NAMALWA (cell line): Measurements from ENCODE around the gene CEP44.
"Not testable (repeated sequence)": the region's sequence is repeated elsewhere in the genome, so short reads cannot be mapped to it uniquely, and the experiment has no call there.

ENCODE experiments used
- DNase-seq: peaks from one replicate; pipeline ENCODE4 v3.0.0-alpha.2; 2015; ENCODE audit warnings: low spot score

CEP44 gene

DNA sequence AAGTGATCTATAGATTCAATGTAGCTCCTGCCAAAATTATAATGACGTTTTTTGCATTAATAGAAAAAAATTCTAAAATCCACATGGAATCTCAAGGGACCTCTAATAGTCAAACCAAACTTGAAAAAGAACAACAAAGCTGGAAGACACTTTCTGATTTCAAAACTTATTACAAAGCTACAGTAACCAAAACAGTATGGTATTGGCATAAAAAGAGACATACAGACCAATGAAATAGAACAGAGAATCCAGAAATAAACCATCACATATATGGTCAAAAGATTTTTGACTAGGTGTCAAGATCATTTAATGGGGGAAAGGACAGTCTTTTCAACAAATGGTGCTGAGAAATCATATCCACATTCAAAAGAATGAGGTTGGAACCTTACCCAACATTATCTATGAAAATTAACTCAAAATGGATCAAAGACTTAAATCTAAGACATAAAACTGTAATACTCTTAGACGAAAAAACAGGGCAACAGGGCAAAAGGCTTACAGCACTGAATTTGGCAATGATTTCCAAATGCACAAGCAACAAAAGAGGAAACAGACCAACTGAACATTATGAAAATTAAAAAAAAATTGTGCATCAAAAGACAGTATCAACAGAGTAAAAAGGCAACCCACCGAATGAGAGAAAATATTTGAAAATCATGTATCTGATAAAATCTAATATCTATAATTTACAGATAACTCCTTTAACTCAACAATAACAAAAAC, 4.1 kb upstream of the CEP44 start:
- no peak for DNase-seq

DNA sequence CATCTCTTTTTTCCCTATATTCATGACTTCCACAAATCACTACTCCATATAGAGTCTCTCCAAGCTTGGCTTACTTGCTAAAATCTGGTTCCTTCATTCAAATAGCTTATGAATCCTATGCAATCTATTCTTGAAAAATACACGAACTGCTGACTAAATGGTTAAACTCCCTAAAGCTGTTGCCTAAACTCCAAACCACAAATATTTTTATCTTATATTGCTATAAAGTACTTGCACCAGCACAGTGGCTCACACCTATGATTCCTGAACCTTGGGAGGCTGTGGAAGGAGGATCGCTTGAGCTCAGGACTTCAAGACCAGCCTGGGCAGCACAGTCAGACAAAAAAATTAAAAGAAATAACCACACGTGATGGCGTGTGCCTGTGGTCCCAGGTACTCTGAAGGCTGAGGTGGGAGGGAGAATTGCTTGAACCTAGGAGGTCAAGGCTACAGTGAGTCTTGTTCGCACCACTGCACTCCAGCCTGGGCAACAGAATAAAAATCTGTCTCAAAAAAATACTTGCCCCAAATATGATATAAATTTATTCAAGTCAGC, 2.5 kb upstream of the CEP44 start:
- DNase-seq: no peak

DNA sequence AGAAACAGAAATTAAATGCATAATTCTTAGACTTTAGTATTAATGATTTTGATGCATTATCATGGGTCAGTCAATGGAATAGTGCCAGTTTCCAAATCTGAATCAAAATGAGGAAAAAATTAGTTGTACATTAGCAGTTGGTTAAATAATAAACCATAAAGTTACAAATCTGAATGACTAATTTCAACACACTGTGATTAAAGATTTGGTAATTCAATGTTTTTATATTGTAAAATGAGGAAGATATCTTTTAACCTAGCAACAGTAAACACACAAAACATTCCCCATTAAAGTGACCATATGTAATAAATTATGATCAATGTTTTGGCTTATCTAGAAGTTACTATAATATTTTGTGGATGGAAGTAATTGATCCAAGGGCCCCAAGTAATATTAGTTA, 1.8 kb upstream of the CEP44 start:
- no peak for DNase-seq

DNA sequence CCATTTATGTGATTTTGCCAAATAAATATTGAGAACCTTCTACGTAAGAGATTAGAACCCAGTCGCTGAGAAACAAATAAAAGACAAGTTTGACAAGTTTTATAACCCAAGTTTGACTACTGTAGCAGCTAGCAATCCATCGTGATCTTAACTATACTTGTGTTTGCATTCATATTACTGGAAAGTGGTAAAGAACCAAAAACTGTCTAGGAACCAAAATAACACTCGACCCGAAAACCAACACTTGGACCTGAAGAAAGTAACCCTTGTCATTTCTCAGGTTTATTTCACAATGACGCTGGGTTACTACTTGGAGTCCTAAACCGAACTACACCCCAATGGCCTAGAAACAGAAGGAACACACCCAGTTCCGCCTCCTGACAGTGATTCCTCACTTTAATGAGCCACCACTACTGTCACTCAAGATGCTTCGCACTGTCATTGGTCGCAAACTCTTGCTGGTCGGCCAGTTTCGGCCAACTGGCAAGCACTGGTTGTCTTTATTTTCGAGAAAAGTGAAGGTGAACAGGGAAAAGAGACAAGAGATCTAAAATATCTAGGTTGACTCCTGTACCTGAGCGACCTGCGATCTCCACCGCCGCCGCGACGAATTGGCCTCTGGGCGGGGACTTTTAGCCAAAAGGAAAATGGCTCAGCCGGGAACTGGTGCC, 740 bp upstream of the CEP44 start:
- peak; percentile 98 for DNase-seq

DNA sequence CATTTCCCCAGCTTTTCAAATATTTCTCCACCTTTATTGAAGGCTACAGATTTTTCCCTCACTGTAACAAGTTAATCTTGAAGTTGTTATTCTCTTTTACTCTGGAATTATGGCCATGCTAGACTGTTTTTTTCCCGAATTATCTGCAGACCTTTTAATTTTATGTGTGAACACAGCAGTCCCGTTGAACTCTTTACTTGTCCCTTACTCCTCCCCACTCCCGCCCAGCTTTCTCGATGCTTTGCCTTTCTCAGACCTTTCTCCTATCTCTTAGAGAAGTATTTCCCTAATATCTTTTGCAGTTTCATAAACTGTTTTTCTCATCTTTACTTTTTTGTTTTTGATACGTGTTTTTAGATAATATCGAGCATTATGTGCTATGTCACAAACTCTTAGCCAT, 776 bp downstream of the CEP44 start:
- DNase-seq: peak; percentile 39

DNA sequence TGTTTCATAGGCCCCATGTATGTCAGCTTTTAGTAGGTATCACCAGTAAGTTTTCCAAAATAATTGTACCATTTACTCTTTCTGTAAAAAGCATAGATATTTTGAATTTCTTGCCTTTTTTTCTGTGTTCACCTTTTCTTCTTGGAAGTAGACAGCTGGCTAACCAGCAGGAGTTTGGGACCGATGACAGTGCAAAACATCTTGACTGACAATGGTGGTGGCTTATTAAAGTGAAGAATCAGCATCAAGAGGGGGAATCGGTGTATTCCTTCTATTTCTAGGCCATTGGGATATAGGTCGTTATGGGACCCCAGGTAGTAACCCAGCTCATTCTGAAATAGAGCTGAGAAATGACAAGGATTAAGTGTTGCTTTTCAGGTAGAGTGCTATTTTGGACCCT, 3.2 kb downstream of the CEP44 start:
- DNase-seq: no peak

DNA sequence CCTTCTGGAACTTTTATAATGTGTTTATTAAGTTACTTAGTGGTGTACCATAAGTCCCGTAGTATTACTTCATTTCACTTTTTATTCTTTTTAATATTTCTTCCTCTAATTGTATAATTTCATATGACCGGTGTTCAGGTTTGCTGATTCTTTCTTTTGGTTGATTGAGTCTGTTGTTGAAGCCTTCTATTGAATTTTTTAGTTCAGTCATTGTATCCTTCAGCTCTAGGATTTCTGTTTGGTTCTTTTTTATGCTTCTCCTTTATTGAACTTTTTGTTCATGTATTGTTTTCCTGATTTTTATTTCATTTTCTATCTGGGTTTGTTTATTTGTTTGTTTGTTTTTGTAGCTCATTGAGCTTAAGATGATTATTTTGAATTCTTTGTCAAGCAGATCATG, 8.8 kb downstream of the CEP44 start:
- DNase-seq: no peak

DNA sequence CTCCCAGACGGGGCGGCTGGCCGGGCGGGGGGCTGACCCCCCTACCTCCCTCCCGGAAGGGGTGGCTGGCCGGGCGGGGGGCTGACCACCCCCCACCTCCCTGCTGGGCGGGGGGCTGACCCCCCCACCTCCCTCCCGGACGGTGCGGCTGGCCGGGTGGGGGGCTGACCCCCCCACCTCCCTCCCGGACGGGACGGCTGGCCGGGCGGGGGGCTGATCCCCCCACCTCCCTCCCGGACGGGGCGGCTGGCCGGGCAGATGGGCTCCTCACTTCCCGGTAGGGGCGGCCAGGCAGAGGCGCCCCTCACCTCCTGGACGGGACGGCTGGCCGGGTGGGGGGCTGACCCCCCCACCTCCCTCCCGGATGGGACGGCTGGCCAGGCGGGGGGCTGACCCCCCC, 10.9 kb downstream of the CEP44 start:
- DNase-seq: not testable (repeated sequence)

DNA sequence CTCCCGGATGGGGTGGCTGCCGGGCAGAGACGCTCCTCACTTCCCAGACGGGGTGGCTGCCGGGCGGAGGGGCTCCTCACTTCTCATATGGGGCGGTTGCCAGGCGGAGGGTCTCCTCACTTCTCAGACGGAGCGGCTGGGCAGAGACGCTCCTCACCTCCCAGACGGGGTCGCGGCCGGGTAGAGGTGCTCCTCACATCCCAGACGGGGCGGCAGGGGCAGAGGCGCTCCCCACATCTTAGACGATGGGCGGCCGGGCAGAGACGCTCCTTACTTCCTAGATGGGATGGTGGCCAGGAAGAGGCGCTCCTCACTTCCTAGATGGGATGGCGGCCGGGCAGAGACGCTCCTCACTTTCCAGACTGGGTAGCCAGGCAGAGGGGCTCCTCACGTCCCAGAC, 11.4 kb downstream of the CEP44 start:
- not testable (repeated sequence) for DNase-seq

DNA sequence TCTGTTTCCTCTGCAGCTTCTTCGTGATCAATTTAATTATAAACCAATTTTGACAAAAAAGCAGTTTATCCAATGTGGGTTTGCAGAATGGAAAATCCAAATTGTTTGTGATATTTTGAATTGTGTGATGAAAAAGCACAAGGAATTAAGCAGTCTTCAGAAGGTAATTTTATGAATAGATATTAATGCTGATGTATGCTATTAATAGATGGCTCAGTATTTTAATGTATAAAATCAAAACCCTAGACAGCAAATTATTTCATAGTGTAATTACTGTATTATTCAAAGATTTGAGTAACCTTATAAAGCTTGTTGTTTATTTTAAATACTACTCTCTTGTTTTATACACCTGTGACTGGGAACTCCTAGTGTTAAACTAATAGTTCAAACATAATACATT, 20.0 kb downstream of the CEP44 start:
- DNase-seq: no peak

DNA sequence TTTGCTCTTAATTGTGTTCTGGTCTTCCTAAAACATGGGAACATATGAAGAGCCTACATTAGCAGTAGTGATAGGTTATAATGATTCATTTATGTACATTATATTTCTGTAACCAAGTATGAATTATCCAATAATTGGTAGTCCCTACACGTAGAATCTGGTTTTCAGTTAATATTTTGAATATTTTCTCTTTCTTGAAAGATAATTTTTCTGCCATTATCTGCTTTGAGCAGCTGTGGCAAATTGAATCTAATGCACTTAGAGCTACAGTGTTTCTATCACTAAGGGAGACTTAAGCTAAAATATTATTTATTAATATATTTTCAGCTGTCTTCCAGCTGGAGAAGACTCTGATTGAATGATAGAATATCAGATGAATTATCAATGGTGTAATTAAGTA, 21.0 kb downstream of the CEP44 start:
- DNase-seq: no peak

DNA sequence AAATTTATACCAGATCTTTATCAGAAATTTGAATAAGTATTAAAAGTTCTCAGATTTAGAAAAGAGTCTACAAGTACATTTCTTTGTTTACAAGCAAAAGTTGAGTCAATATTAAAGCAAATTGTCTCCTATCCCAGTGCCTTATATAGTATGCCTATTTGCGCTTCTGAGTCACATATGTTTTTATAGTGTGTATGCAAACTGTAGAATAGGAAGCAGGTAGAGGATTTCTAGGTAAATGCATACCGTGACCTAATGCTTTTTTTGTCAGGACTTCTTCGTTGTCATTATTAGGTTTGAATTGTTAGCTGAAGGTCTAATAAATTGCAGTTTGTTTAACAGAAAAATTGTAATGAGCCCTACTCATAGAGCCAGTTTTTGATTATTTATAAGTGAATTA, 22.2 kb downstream of the CEP44 start:
- no peak for DNase-seq

DNA sequence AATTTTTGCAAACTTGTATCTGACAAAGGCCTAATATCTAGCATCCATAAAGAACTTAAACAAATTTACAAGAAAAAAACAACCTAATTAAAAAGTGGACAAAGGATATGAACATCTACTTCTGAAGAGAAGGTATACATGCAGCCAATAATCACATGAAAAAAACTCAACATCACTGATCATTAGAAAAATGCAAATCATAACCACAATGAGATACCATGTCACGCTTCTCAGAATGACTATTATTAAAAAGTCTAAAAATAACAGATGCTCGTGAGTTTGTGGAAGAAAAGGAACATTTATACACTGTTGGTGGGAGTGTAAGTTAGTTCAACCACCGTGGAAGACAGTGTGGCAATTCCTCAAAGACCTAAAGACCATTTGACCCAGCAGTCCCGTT, 24.0 kb downstream of the CEP44 start:
- DNase-seq: no peak

DNA sequence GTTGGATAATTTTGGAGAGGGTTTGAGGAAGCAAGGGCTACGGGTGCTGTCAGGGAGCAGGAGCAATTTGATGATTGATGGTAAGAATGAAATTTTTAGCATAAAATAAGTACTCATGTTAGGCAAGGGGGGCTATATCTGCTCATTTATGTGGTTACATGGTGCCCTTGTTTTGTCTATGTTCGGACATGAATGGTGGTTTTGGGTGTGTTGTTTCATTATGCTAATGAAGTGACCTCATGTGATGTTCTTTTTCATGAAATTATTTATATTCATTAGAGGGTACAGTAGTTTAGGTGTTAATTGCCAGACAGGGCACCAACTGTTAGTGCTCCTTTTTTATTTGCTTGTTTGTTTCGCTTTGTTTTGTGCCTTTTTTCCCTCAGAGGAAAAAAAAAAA, 29.3 kb downstream of the CEP44 start:
- DNase-seq: no peak

DNA sequence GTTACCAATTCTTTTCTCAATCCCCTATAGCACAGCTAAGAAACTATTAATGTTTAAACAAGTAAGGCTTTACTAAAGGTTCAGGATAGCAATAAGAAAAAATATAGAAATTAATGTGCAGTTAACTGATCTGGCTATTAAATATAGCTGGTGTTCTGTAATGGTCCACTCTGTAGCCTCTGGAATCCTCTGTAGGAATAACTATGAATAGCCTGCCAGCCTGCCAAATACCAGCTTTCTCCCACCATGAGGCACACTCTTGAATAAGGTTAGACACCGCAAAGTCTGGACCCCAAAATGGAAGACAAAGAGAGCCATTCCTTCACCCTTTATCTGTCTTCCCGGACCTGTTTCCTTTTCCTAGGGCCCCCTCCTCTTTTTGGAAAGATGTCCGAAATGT, 30.6 kb downstream of the CEP44 start:
- DNase-seq: no peak

DNA sequence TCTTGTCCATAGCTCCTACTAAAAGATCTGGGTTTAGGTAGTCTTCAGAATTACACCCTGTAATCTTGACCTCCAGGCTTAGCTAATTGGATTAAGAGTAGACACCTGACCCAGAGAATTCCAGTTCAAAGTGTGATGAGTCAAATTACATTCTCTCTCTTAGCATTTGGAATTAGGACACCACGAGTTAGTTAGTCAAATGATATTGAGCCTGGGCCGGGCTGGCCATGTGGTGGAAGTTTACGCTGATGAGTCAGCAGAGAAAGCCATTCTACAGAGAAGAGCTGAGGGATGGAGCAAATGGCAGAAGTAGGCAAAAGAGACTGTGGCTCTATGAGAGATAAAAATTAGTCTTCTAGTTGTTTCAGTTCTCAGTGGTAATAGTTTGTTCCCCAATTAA, 31.1 kb downstream of the CEP44 start:
- DNase-seq: no peak

DNA sequence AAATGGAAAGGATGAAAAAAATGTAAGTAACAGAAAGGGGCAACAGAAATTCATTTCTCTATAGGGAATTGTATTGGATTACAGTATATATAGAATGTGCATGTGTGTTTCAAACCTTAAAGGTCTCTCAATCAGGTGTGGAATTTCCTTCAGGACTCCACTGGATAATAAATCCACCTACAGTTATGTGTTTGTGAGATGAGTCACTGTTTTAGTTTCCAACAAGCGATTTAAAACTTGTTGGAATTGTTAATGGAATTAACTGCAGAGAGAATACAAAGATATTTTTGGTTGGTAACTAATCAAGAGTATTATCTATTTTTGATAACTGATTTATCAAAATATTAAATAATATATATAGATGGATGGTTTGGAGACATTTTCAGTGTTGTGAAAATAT, 32.8 kb downstream of the CEP44 start:
- no peak for DNase-seq

DNA sequence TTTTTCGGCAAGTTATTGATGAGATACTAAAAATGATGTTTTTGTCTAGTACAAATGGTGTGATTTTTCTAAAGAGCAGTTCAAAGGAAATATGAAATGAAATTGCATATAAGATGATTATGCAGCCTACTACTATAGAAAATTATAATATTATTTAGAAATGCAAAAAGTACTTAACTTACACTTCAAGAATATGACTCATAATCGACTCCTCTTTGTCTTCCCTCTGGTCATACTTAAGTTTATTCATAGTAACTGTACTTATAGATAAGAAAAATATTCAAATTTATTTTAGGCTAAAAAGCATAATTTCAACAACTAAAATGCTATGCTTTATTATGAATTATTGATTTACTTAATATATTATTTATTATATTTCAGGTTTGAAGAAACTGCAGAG, 33.2 kb downstream of the CEP44 start:
- no peak for DNase-seq

DNA sequence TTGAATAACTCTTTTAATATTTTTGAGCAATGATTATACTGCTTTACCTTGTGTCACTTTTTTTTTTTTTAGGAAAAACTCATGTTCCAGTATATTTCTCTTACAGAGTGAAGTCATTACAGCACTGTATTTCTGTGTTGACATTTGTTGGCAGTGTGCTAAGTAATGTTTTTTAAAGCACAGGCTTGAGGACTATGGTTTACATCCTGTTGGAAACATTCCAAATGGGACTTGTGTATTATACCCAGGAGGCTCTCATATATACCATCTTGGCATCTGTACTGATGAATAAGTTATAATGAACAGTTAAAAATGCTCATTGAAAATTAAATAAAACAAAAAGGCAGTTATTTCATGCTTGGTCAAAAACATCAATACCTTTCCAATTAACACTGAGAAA, 33.8 kb downstream of the CEP44 start:
- DNase-seq: no peak

DNA sequence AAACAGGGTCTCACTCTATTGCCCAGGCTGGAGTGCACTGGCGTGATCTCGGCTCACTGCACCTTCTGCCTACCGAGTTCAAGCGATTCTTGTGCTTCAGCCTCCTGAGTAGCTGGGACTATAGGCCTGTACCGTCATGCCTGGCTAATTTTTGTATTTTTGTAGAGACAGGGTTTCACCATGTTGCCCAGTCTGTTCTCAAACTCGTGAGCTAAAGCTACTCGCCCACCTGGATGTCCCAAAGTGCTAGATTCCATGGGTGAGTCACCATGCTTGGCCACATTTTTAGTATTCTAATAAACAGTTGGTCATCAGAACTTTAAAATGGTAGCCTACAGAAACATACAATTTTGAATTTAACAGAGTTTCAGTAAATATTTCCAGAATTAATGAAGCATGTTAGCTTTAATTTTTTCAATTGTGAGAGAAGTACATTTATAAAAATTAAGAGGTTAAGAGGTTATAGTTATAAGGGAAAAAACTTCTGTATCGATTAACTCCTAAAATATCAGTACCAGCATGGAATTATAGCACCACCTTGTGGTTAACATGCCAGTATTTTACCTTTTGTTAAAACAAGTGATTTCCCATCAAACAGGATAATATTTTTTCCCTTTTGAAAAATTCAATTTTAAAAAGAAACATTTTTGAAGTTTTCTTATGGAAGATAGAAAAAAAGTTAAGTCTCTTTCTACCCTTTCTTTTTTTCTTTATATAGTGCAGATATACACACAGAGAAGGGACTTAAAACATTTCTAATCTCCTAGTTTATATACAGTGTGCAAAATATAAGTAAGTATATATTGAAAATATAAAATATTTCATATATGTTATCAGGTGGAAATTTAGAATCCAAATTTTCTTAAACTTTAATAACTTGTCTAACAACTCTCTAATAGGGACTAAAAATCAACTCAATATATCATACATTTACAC, 35.4 kb downstream of the CEP44 start:
- peak; percentile 57 for DNase-seq

DNA sequence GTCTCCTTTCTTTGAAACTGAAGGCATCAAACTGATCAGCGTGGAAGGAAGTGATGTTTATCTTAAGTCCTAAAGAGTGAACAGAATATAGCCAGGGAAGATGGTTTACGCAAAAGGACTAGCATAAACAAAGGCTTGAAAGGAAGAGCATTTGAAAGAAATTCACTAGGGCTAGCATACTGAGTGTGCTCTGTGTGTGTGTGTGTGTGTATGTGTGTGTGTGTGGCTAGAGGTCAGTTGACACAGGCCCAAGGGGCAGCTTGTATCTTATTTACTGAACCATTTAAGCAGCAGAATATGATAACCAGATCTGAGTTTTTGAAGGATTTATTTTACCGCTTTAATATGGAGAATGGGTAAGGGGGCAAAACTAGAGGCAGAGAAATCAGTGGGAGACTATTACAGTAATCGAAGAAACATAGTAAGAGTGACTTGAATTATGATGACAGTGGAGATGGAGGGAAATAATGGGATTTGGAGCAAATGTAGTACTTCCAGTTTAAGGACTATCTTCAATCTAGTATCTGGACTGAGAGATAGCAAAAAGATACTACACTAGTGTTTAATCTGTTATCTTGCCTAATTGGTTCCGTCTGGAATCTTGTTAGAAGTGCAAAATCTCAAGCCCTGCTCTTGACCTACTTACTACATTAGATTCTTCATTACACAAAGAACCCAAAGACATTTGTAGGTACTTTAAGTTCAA, 36.9 kb downstream of the CEP44 start:
- DNase-seq: no peak

DNA sequence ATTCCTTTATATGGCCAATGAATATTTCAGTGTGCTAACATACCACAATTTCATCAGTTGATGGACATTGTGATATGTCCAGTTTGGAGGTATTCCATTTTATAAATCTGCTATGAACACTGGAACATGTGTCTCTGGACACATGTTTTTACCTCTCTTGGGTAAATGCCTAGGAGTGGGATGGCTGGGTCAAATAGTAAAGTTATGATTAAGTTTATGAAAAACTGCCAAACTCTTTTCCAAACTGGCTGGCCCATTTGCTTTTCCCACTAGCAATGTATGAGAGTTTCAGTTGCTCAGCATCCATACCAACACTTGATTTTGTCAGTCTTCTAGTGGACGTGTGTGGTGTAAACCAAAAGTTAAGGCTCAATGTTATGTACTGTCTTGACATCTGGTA, 40.5 kb downstream of the CEP44 start:
- no peak for DNase-seq
